Urothelium cell line (cell line): ENCODE results near the gene CNTD1.
"Not testable (repeated sequence)": the region's sequence is repeated elsewhere in the genome, so short reads cannot be mapped to it uniquely, and the experiment has no call there.

Experiments used
- DNase-seq: peaks from one replicate; pipeline ENCODE4 v3.0.0; 2011; ENCODE audit warnings: low spot score, mixed read lengths
- FAIRE-seq: peaks from 2 replicates; lab custom pipeline; 2011; peaks lifted over from hg19 to GRCh38; lab: Jason Lieb, UNC

CNTD1 gene

GRCh38 chr17:42844761-42845555 is 46.3 kb downstream of the CNTD1 start:
- no peak for FAIRE-seq

GRCh38 chr17:42845556-42845917 is 46.9 kb downstream of the CNTD1 start:
- FAIRE-seq (no peak), DNase-seq (no peak)

More at GRCh38 chr17:42844761-42845555, 46.3 kb downstream of the CNTD1 start:
- no peak for DNase-seq

GRCh38 chr17:42845918-42846593 is 47.4 kb downstream of the CNTD1 start:
- peak; percentile 13 for FAIRE-seq
- no peak for DNase-seq

GRCh38 chr17:42846594-42847280 is 48.1 kb downstream of the CNTD1 start:
- DNase-seq (no peak), FAIRE-seq (peak; percentile 58)

GRCh38 chr17:42848093-42848492 is 49.4 kb downstream of the CNTD1 start:
- FAIRE-seq (no peak), DNase-seq (no peak)

GRCh38 chr17:42849031-42849430 is 50.4 kb downstream of the CNTD1 start:
- DNase-seq = no peak
- no peak for FAIRE-seq

- FAIRE-seq (no peak), DNase-seq (no peak)
Measured at GRCh38 chr17:42849451-42850181, 51.0 kb downstream of the CNTD1 start.

- FAIRE-seq = no peak
- no peak for DNase-seq
Measured at GRCh38 chr17:42850954-42851353, 52.3 kb downstream of the CNTD1 start, which contains the start of gene AOC3. Gene AOC3, plus strand, starts transcription at chr17:42851199. Its CDS starts 145 bp downstream, at chr17:42851344.

- FAIRE-seq = peak; percentile 80
Measured at GRCh38 chr17:42851371-42852240, 52.9 kb downstream of the CNTD1 start.

GRCh38 chr17:42852351-42852750 is 53.7 kb downstream of the CNTD1 start:
- FAIRE-seq (no peak), DNase-seq (no peak)

More at GRCh38 chr17:42851371-42852240, 52.9 kb downstream of the CNTD1 start:
- DNase-seq = not testable (repeated sequence)

GRCh38 chr17:42853004-42853403 is 54.3 kb downstream of the CNTD1 start:
- DNase-seq (no peak), FAIRE-seq (no peak)

GRCh38 chr17:42853597-42853967 is 54.9 kb downstream of the CNTD1 start:
- DNase-seq (no peak), FAIRE-seq (no peak)

GRCh38 chr17:42853968-42854790 is 55.5 kb downstream of the CNTD1 start:
- no peak for DNase-seq
- no peak for FAIRE-seq

- no peak for FAIRE-seq
- DNase-seq = no peak
Measured at GRCh38 chr17:42855048-42855596, 56.5 kb downstream of the CNTD1 start.

- DNase-seq, FAIRE-seq: not testable (repeated sequence)
Measured at GRCh38 chr17:42856093-42856492, 57.4 kb downstream of the CNTD1 start.

- FAIRE-seq, DNase-seq: not testable (repeated sequence)
Measured at GRCh38 chr17:42856516-42856915, 57.9 kb downstream of the CNTD1 start.

GRCh38 chr17:42857389-42857788 is 58.7 kb downstream of the CNTD1 start:
- FAIRE-seq = no peak
- no peak for DNase-seq
